ENCODE data around the gene PTPN1.
"Not testable (repeated sequence)": the region's sequence is repeated elsewhere in the genome, so short reads cannot be mapped to it uniquely, and the experiment has no call there.

The PTPN1 gene

GRCh38 chr20:50469796-50470195, 40.4 kb upstream of the PTPN1 start:
- H3K9me3 ChIP-seq (ENCODE audit: control insufficient read depth, low read length) = no peaks in the 10 kb centered on the region
- peaks cover 2% of the 10 kb centered on the region for H3K27me3 ChIP-seq (ENCODE audit: control insufficient read depth, insufficient read depth, low read length, poor library complexity, severe bottlenecking)
- WGBS, 2 experiments = 91 to 92% methylated on average over 2 of the region's 2 CpGs
- H3K27ac ChIP-seq (ENCODE audit: insufficient read depth, low read depth, low read length, poor library complexity, severe bottlenecking) = no peak overlapping the region
- no peak overlapping the region for H3K4me3 ChIP-seq (ENCODE audit: insufficient read depth, low read depth, low read length)
- H3K4me1 ChIP-seq (ENCODE audit: control insufficient read depth, insufficient read depth, low read length) = no peaks in the 10 kb centered on the region
- H3K36me3 ChIP-seq (ENCODE audit: control insufficient read depth, insufficient read depth, low read length) = no peaks in the 10 kb centered on the region

GRCh38 chr20:50470264-50470858, 39.8 kb upstream of the PTPN1 start:
- Histone ChIP-seq H3K9me3 (ENCODE audit: control insufficient read depth, low read length) (no peaks in the 10 kb centered on the region), H3K4me1 (ENCODE audit: control insufficient read depth, insufficient read depth, low read length) (no peaks in the 10 kb centered on the region), H3K27me3 (ENCODE audit: control insufficient read depth, insufficient read depth, low read length, poor library complexity, severe bottlenecking) (no peaks in the 10 kb centered on the region), H3K36me3 (ENCODE audit: control insufficient read depth, insufficient read depth, low read length) (no peaks in the 10 kb centered on the region), H3K4me3 (ENCODE audit: insufficient read depth, low read depth, low read length) (no peak overlapping the region), H3K27ac (ENCODE audit: insufficient read depth, low read depth, low read length, poor library complexity, severe bottlenecking) (no peak overlapping the region)
- WGBS, 2 experiments = 85 to 96% methylated on average over 4 of the region's 4 CpGs

GRCh38 chr20:50471231-50471630, 39.0 kb upstream of the PTPN1 start:
- Histone ChIP-seq H3K36me3 (ENCODE audit: control insufficient read depth, insufficient read depth, low read length) (no peaks in the 10 kb centered on the region), H3K27ac (ENCODE audit: insufficient read depth, low read depth, low read length, poor library complexity, severe bottlenecking) (no peak overlapping the region), H3K4me3 (ENCODE audit: insufficient read depth, low read depth, low read length) (no peak overlapping the region), H3K4me1 (ENCODE audit: control insufficient read depth, insufficient read depth, low read length) (no peaks in the 10 kb centered on the region), H3K9me3 (ENCODE audit: control insufficient read depth, low read length) (no peaks in the 10 kb centered on the region), H3K27me3 (ENCODE audit: control insufficient read depth, insufficient read depth, low read length, poor library complexity, severe bottlenecking) (no peaks in the 10 kb centered on the region)
- WGBS, 2 experiments = 92% methylated on average over 1 of the region's 1 CpG; no CpG with 5 or more reads in 1 of the 2 experiments

- Histone ChIP-seq H3K4me1 (ENCODE audit: control insufficient read depth, insufficient read depth, low read length) (no peaks in the 10 kb centered on the region), H3K9me3 (ENCODE audit: control insufficient read depth, low read length) (no peaks in the 10 kb centered on the region), H3K27ac (ENCODE audit: insufficient read depth, low read depth, low read length, poor library complexity, severe bottlenecking) (no peak overlapping the region), H3K4me3 (ENCODE audit: insufficient read depth, low read depth, low read length) (no peak overlapping the region), H3K36me3 (ENCODE audit: control insufficient read depth, insufficient read depth, low read length) (no peaks in the 10 kb centered on the region), H3K27me3 (ENCODE audit: control insufficient read depth, insufficient read depth, low read length, poor library complexity, severe bottlenecking) (no peaks in the 10 kb centered on the region)
- WGBS, 2 experiments = 85 to 90% methylated on average over 11 to 12 of the region's 12 CpGs
Measured at GRCh38 chr20:50472693-50473664, 37.2 kb upstream of the PTPN1 start.

- not testable (repeated sequence) for H3K4me3 ChIP-seq (ENCODE audit: insufficient read depth, low read depth, low read length); H3K4me1 ChIP-seq (ENCODE audit: control insufficient read depth, insufficient read depth, low read length); H3K27me3 ChIP-seq (ENCODE audit: control insufficient read depth, insufficient read depth, low read length, poor library complexity, severe bottlenecking); H3K36me3 ChIP-seq (ENCODE audit: control insufficient read depth, insufficient read depth, low read length); H3K27ac ChIP-seq (ENCODE audit: insufficient read depth, low read depth, low read length, poor library complexity, severe bottlenecking); H3K9me3 ChIP-seq (ENCODE audit: control insufficient read depth, low read length)
- WGBS, 2 experiments = 87 to 99% methylated on average over 4 to 5 of the region's 5 CpGs
Measured at GRCh38 chr20:50474356-50474755, 35.8 kb upstream of the PTPN1 start.

- no peak overlapping the region for H3K4me3 ChIP-seq (ENCODE audit: insufficient read depth, low read depth, low read length)
- H3K4me1 ChIP-seq (ENCODE audit: control insufficient read depth, insufficient read depth, low read length) = no peaks in the 10 kb centered on the region
- WGBS, 2 experiments = 86 to 89% methylated on average over 14 of the region's 14 CpGs
- no peak overlapping the region for H3K27ac ChIP-seq (ENCODE audit: insufficient read depth, low read depth, low read length, poor library complexity, severe bottlenecking)
- no peaks in the 10 kb centered on the region for H3K9me3 ChIP-seq (ENCODE audit: control insufficient read depth, low read length)
- H3K27me3 ChIP-seq (ENCODE audit: control insufficient read depth, insufficient read depth, low read length, poor library complexity, severe bottlenecking) = no peaks in the 10 kb centered on the region
- H3K36me3 ChIP-seq (ENCODE audit: control insufficient read depth, insufficient read depth, low read length) = no peaks in the 10 kb centered on the region
Measured at GRCh38 chr20:50475681-50476292, 34.4 kb upstream of the PTPN1 start.

GRCh38 chr20:50477239-50477872, 32.8 kb upstream of the PTPN1 start:
- WGBS, 2 experiments = 90 to 92% methylated on average over 5 of the region's 5 CpGs
- no peaks in the 10 kb centered on the region for H3K36me3 ChIP-seq (ENCODE audit: control insufficient read depth, insufficient read depth, low read length)
- H3K4me1 ChIP-seq (ENCODE audit: control insufficient read depth, insufficient read depth, low read length) = no peaks in the 10 kb centered on the region
- no peaks in the 10 kb centered on the region for H3K27me3 ChIP-seq (ENCODE audit: control insufficient read depth, insufficient read depth, low read length, poor library complexity, severe bottlenecking)
- H3K9me3 ChIP-seq (ENCODE audit: control insufficient read depth, low read length) = no peaks in the 10 kb centered on the region
- H3K27ac ChIP-seq (ENCODE audit: insufficient read depth, low read depth, low read length, poor library complexity, severe bottlenecking) = no peak overlapping the region
- no peak overlapping the region for H3K4me3 ChIP-seq (ENCODE audit: insufficient read depth, low read depth, low read length)

GRCh38 chr20:50478162-50478990, 31.8 kb upstream of the PTPN1 start:
- H3K36me3 ChIP-seq (ENCODE audit: control insufficient read depth, insufficient read depth, low read length) = no peaks in the 10 kb centered on the region
- WGBS, 2 experiments = 57 to 58% methylated on average over 22 of the region's 22 CpGs
- H3K27me3 ChIP-seq (ENCODE audit: control insufficient read depth, insufficient read depth, low read length, poor library complexity, severe bottlenecking) = no peaks in the 10 kb centered on the region
- H3K4me3 ChIP-seq (ENCODE audit: insufficient read depth, low read depth, low read length) = no peak overlapping the region
- H3K27ac ChIP-seq (ENCODE audit: insufficient read depth, low read depth, low read length, poor library complexity, severe bottlenecking) = no peak overlapping the region
- no peaks in the 10 kb centered on the region for H3K9me3 ChIP-seq (ENCODE audit: control insufficient read depth, low read length)
- H3K4me1 ChIP-seq (ENCODE audit: control insufficient read depth, insufficient read depth, low read length) = no peaks in the 10 kb centered on the region

- H3K4me3 ChIP-seq (ENCODE audit: insufficient read depth, low read depth, low read length) = no peak overlapping the region
- no peak overlapping the region for H3K27ac ChIP-seq (ENCODE audit: insufficient read depth, low read depth, low read length, poor library complexity, severe bottlenecking)
- H3K9me3 ChIP-seq (ENCODE audit: control insufficient read depth, low read length) = no peaks in the 10 kb centered on the region
- no peaks in the 10 kb centered on the region for H3K36me3 ChIP-seq (ENCODE audit: control insufficient read depth, insufficient read depth, low read length)
- no peaks in the 10 kb centered on the region for H3K27me3 ChIP-seq (ENCODE audit: control insufficient read depth, insufficient read depth, low read length, poor library complexity, severe bottlenecking)
- no peaks in the 10 kb centered on the region for H3K4me1 ChIP-seq (ENCODE audit: control insufficient read depth, insufficient read depth, low read length)
- WGBS, 2 experiments = 86 to 91% methylated on average over 3 of the region's 3 CpGs
Measured at GRCh38 chr20:50481741-50482140, 28.4 kb upstream of the PTPN1 start.
